ENCODE data around the gene MTFMT. TPM values are rescaled to one million over a fixed set of nuclear protein-coding genes. Genes with fewer than 3 reads are reported as not detected.

Gene MTFMT
- total RNA-seq, 1 donor from 2014 or later = 22.7 TPM

Other genes with a start within 250 kb of the MTFMT start
- 28.1 and 29.2 TPM in 2 replicates for gene PIF1, start 204.0 kb downstream of the MTFMT start, total RNA-seq
- 15.3 and 17.0 TPM in 2 replicates for gene PLEKHO2, start 187.7 kb downstream of the MTFMT start, total RNA-seq
- gene ANKDD1A, start 117.7 kb downstream of the MTFMT start, total RNA-seq = 2.2 and 2.5 TPM in 2 replicates
- gene SPG21, start 39.7 kb downstream of the MTFMT start, total RNA-seq = 61.4 and 63.1 TPM in 2 replicates
- gene SLC51B, start 15.7 kb upstream of the MTFMT start, total RNA-seq = not detected in 2 replicates
- not detected in 2 replicates for gene RASL12, start 38.4 kb upstream of the MTFMT start, total RNA-seq
- not detected in 2 replicates for gene KBTBD13, start 47.1 kb upstream of the MTFMT start, total RNA-seq
- 6.0 and 6.3 TPM in 2 replicates for gene UBAP1L, start 85.6 kb upstream of the MTFMT start, total RNA-seq
- gene PDCD7, start 104.2 kb upstream of the MTFMT start, total RNA-seq = 51.9 and 68.4 TPM in 2 replicates
- gene CLPX, start 155.7 kb upstream of the MTFMT start, total RNA-seq = 53.5 and 59.2 TPM in 2 replicates
- 0.05 TPM in 1 of 2 replicates, not detected in the other for gene CILP, start 181.8 kb upstream of the MTFMT start, total RNA-seq